K562 (cell line): Measurements from ENCODE around the gene TMEM187. TPM values are rescaled to one million over a fixed set of nuclear protein-coding genes. Genes with fewer than 3 reads are reported as not detected.

Experiments
- BRD4 ChIP-seq: fragments of 200-600 bp; sonication (generic); IDR thresholded peaks from 2 replicates; pipeline ENCODE4 v1.6.1; 2017; ENCODE audit warnings: inconsistent platforms
- BRD9 ChIP-seq: fragments of 450-650 bp; IDR thresholded peaks from 2 replicates; pipeline ENCODE4 v1.6.1; 2018; ENCODE audit warnings: low read depth; ENCODE audit not compliant: partially characterized antibody
- CC2D1A ChIP-seq: fragments of 450-650 bp; IDR thresholded peaks from 2 replicates; pipeline ENCODE4 v1.6.1; 2017; ENCODE audit warnings: mild to moderate bottlenecking
- DDX20 ChIP-seq: fragments of 450-650 bp; IDR thresholded peaks from 2 replicates; pipeline ENCODE4 v1.6.1; 2016; ENCODE audit warnings: missing genetic modification characterization, low read depth, mild to moderate bottlenecking, missing compliant biosample characterization, moderate library complexity
- MAZ ChIP-seq, 2 experiments: fragments of 450-650 bp in 1 of 2; sonication (generic) in 1 of 2; formaldehyde crosslinking; IDR thresholded peaks in 1 of 2; conservative IDR thresholded peaks in 1 of 2; 2 replicates each; pipeline versions ENCODE4 v1.4.0 to v1.5.0; 2020; ENCODE audit warnings: mild to moderate bottlenecking in 1 of 2, missing genetic modification reagents in 1 of 2
- MIER1 ChIP-seq: fragments of 450-650 bp; IDR thresholded peaks from 2 replicates; pipeline ENCODE4 v1.6.1; 2016; ENCODE audit warnings: antibody characterized with exemption, mild to moderate bottlenecking, low read depth
- OTX1 ChIP-seq: fragments of 450-650 bp; formaldehyde crosslinking; IDR thresholded peaks from 2 replicates; pipeline ENCODE4 v1.4.0; 2022; ENCODE audit warnings: mild to moderate bottlenecking
- POLR2AphosphoS2 ChIP-seq: IDR thresholded peaks from 2 replicates; pipeline ENCODE4 v1.6.1; 2012; ENCODE audit warnings: low read length, improper control_type of control experiment
- TAF1 ChIP-seq: IDR thresholded peaks from 2 replicates; pipeline ENCODE4 v1.6.1; 2011; ENCODE audit warnings: mild to moderate bottlenecking, low read length, moderate library complexity; ENCODE audit not compliant: insufficient read depth, control insufficient read depth, severe bottlenecking; ENCODE audit errors: extremely low read depth
- ZNF121 ChIP-seq: sonication (generic); formaldehyde crosslinking; conservative IDR thresholded peaks from 2 replicates; pipeline ENCODE4 v1.8.0; 2022; ENCODE audit warnings: missing genetic modification reagents
- ZNF263 ChIP-seq: sonication (generic); formaldehyde crosslinking; IDR thresholded peaks from 2 replicates; pipeline ENCODE4 v1.8.0; 2022; ENCODE audit warnings: mild to moderate bottlenecking, missing genetic modification reagents, borderline replicate concordance
- ZNF644 ChIP-seq: fragments of 200-800 bp; sonication (Bioruptor generic); IDR thresholded peaks from 2 replicates; pipeline ENCODE4 v1.6.1; 2016; ENCODE audit warnings: low read depth, missing genetic modification characterization, missing compliant biosample characterization
- ZNF717 ChIP-seq: fragments of 250-450 bp; sonication (Bioruptor Pico); IDR thresholded peaks from 2 replicates; pipeline ENCODE4 v1.5.0; 2021
- polyA plus RNA-seq, 8 experiments: library from polyadenylated mRNA; depleted of rRNA in 4 of 8; stranded (reverse) in 5 of 8; unstranded in 3 of 8; fragments of >200 nt; fragmentation: Nextera tagmentation in 2 of 8; fragmentation: Illumina TruSeq in 1 of 8; extraction: Ambion mirVana in 2 of 8; extraction: Trizol in 1 of 8; gene quantifications; 2 replicates each; pipeline versions ENCODE4 v1.2.1 to v1.2.3, GENCODE V29; 2011 to 2014; ENCODE audit warnings: inconsistent platforms in 1 of 8, missing spikeins in 1 of 8
- total RNA-seq, 7 experiments: library from RNA; depleted of rRNA in 6 of 7; stranded (reverse); fragments of >200 nt in 6 of 7; fragmentation: Illumina TruSeq in 2 of 7; extraction: Trizol in 2 of 7; gene quantifications; 2 replicates each; pipeline versions ENCODE4 v1.2.1 to v1.2.3, GENCODE V29; 2011 to 2021; ENCODE audit warnings: low replicate concordance in 1 of 7
- TF ChIP-seq, protein P1 (sequence below): fragments of 250-450 bp; sonication (Bioruptor Pico); IDR thresholded peaks from 2 replicates; pipeline ENCODE4 v1.5.0; 2022; ENCODE audit warnings: mild to moderate bottlenecking
- TF ChIP-seq, protein P2 (sequence below), 3 experiments: fragments of 200-800 bp in 1 of 3; fragments of 250-450 bp in 1 of 3; fragments of 450-650 bp in 1 of 3; sonication (Bioruptor Pico) in 1 of 3; sonication (Bioruptor generic) in 1 of 3; formaldehyde crosslinking in 1 of 3; IDR thresholded peaks; 2 replicates each; pipeline versions ENCODE4 v1.6.1 to v1.8.0; 2016 to 2022; ENCODE audit warnings: mild to moderate bottlenecking in 2 of 3, missing genetic modification characterization in 2 of 3, missing compliant biosample characterization in 1 of 3, moderate library complexity in 1 of 3
- TF ChIP-seq, protein P3 (sequence below): sonication (generic); formaldehyde crosslinking; IDR thresholded peaks from 2 replicates; pipeline ENCODE4 v1.8.1; 2023; ENCODE audit warnings: mild to moderate bottlenecking, missing genetic modification reagents, moderate library complexity
- TF ChIP-seq, protein P4 (sequence below): IDR thresholded peaks from 2 replicates; pipeline ENCODE4 v1.6.1; 2011; ENCODE audit warnings: borderline replicate concordance, low read depth, mild to moderate bottlenecking, moderate library complexity, low read length; ENCODE audit not compliant: insufficient read depth, poor library complexity, severe bottlenecking

TMEM187 gene
- total and polyA plus RNA-seq, 9 of the 15 experiments (the other 6 are each of a cell fraction or from before 2014, with no cell fraction given), result 0.13 to 6.4 (median 1.6) TPM

DNA sequence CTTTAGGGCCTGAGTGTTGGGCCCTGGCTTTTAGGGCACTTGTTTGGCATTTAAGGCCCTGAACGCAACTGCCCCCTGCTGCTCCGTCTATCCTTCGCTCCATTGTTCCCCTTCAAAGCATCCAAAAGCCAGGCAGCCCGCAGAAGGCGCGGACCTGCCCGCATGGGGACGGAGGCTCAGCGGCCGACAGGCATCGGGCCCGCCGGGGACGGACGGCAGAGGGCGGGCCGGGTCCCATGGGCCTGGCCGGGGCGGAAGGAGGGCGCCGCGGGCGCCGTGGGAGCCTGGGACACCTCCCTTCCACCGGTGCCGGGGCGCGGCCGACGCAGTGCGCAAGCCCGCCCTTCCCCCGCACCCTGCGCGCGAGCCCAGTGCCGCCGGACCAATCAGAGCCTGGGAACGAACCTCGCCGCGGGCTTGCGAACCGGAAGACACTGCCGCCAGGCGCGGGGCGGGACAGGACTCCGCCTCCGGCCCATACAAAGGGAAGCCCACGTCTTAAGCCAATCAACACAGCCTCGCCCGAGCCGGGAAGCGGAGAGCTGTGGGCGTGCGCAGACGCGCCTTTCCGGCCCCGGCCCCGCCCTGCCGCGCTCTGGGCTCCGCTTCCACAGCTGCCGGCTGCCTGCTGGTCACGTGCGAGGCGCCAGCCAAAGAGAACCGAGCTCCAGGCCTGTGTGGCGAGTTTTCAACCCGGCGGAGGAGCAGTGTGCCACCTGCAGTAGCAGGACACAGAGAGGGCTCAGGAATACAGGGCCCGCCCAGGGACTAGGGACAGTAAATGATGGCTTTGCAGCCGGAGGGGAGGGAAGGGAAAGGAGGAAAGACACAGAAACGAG, 44.4 kb upstream of the TMEM187 start (continued):
- TF ChIP-seq, protein P1, sequence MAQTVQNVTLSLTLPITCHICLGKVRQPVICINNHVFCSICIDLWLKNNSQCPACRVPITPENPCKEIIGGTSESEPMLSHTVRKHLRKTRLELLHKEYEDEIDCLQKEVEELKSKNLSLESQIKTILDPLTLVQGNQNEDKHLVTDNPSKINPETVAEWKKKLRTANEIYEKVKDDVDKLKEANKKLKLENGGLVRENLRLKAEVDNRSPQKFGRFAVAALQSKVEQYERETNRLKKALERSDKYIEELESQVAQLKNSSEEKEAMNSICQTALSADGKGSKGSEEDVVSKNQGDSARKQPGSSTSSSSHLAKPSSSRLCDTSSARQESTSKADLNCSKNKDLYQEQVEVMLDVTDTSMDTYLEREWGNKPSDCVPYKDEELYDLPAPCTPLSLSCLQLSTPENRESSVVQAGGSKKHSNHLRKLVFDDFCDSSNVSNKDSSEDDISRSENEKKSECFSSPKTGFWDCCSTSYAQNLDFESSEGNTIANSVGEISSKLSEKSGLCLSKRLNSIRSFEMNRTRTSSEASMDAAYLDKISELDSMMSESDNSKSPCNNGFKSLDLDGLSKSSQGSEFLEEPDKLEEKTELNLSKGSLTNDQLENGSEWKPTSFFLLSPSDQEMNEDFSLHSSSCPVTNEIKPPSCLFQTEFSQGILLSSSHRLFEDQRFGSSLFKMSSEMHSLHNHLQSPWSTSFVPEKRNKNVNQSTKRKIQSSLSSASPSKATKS (CRISPR knock-in tag), result no peak
- TF ChIP-seq BRD9, result no peak
- TF ChIP-seq DDX20, result no peak
- peak; percentile 33 to 65; a peak in 2 of 4 replicates for TF ChIP-seq MAZ (CRISPR knock-in tag; conservative IDR thresholded peaks at IDR 0.05 in 1 of 2, IDR thresholded peaks at IDR 0.05 in 1 of 2)
- TF ChIP-seq ZNF644, result no peak
- no peak for TF ChIP-seq MIER1
- TF ChIP-seq, protein P2, sequence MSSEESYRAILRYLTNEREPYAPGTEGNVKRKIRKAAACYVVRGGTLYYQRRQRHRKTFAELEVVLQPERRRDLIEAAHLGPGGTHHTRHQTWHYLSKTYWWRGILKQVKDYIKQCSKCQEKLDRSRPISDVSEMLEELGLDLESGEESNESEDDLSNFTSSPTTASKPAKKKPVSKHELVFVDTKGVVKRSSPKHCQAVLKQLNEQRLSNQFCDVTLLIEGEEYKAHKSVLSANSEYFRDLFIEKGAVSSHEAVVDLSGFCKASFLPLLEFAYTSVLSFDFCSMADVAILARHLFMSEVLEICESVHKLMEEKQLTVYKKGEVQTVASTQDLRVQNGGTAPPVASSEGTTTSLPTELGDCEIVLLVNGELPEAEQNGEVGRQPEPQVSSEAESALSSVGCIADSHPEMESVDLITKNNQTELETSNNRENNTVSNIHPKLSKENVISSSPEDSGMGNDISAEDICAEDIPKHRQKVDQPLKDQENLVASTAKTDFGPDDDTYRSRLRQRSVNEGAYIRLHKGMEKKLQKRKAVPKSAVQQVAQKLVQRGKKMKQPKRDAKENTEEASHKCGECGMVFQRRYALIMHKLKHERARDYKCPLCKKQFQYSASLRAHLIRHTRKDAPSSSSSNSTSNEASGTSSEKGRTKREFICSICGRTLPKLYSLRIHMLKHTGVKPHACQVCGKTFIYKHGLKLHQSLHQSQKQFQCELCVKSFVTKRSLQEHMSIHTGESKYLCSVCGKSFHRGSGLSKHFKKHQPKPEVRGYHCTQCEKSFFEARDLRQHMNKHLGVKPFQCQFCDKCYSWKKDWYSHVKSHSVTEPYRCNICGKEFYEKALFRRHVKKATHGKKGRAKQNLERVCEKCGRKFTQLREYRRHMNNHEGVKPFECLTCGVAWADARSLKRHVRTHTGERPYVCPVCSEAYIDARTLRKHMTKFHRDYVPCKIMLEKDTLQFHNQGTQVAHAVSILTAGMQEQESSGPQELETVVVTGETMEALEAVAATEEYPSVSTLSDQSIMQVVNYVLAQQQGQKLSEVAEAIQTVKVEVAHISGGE (CRISPR knock-in tag; IDR thresholded peaks at IDR 0.05), result peak in 1 of 3 experiments; percentile 73; a peak in 1 of 6 replicates
- peak; percentile 15 for TF ChIP-seq TAF1
- TF ChIP-seq CC2D1A, result no peak
- no peak; the same call in 1 of the 2 replicates for TF ChIP-seq ZNF263
- TF ChIP-seq, protein P3, sequence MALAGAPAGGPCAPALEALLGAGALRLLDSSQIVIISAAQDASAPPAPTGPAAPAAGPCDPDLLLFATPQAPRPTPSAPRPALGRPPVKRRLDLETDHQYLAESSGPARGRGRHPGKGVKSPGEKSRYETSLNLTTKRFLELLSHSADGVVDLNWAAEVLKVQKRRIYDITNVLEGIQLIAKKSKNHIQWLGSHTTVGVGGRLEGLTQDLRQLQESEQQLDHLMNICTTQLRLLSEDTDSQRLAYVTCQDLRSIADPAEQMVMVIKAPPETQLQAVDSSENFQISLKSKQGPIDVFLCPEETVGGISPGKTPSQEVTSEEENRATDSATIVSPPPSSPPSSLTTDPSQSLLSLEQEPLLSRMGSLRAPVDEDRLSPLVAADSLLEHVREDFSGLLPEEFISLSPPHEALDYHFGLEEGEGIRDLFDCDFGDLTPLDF (CRISPR knock-in tag), result peak; percentile 78
- TF ChIP-seq, protein P4, sequence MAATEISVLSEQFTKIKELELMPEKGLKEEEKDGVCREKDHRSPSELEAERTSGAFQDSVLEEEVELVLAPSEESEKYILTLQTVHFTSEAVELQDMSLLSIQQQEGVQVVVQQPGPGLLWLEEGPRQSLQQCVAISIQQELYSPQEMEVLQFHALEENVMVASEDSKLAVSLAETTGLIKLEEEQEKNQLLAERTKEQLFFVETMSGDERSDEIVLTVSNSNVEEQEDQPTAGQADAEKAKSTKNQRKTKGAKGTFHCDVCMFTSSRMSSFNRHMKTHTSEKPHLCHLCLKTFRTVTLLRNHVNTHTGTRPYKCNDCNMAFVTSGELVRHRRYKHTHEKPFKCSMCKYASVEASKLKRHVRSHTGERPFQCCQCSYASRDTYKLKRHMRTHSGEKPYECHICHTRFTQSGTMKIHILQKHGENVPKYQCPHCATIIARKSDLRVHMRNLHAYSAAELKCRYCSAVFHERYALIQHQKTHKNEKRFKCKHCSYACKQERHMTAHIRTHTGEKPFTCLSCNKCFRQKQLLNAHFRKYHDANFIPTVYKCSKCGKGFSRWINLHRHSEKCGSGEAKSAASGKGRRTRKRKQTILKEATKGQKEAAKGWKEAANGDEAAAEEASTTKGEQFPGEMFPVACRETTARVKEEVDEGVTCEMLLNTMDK, result peak; percentile 22
- peak; percentile 87; the same call in 1 of the 2 replicates for TF ChIP-seq POLR2AphosphoS2
- no peak for TF ChIP-seq OTX1 (CRISPR knock-in tag)
- no peak for TF ChIP-seq ZNF121
- no peak for TF ChIP-seq ZNF717
- no peak for TF ChIP-seq BRD4
